GM21360 (cell line): ENCODE data around the gene BRCA1.
A peak's percentile ranks its signal among the peaks of the same experiment; 100 is the strongest.
"Not testable (repeated sequence)": the region's sequence is repeated elsewhere in the genome, so short reads cannot be mapped to it uniquely, and the experiment has no call there.

Experiments
- ATAC-seq: cut with Tn5 transposase; IDR thresholded peaks from one replicate; pipeline ENCODE4 v1.9.1; 2021; ENCODE audit warnings: mild to moderate bottlenecking, moderate library complexity; ENCODE audit not compliant: unreplicated experiment

Gene BRCA1

GRCh38 chr17:43125133-43125966, at the start of gene BRCA1:
BRCA1 (minus strand) TSS chr17:43125364; CDS start chr17:43124096, 1,268 bp downstream.
- peak; percentile 94 for ATAC-seq

DNA sequence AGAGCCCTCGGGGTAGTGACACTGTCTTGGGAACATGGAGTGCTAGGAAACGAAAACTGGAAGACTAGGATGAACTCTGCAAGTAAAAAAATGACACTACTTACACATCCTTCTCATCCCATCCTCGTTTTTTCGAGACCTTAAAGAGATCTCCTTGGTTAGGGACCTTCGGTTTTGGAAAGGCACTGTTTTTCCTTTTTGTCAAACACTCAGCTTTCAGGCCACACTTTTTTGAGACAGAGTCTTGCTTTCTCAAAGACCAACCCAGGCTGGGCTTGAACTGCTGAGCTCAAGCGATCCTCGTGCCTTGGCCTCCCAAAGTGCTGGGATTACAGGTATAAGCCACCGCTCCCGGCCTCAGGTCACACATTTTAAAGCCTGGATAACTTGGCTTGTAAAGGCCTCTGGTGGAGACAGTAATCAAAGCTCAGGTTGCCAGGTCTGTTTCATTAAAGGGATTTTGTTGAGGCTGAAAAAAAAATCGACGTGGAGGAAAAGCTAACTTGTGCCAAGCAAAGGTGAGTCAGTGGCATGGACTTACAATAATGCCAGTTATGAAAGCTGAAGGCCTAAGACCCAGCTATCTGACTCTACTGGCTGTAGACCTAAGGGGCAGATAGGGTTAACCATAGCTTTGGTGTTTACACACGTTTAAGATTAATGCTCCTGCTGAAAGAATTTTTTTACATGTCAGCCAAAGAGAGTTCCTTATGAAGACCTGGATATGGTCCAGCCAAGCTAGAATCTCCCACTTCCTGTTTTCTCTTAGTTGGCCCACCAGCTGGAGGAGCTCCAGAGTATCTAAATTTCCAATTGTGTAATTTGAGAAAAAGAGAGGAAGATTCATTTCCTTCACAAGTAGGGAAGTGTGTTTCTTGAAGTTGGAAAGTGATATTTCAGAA, 46.7 kb upstream of the BRCA1 start:
- no peak for ATAC-seq

DNA sequence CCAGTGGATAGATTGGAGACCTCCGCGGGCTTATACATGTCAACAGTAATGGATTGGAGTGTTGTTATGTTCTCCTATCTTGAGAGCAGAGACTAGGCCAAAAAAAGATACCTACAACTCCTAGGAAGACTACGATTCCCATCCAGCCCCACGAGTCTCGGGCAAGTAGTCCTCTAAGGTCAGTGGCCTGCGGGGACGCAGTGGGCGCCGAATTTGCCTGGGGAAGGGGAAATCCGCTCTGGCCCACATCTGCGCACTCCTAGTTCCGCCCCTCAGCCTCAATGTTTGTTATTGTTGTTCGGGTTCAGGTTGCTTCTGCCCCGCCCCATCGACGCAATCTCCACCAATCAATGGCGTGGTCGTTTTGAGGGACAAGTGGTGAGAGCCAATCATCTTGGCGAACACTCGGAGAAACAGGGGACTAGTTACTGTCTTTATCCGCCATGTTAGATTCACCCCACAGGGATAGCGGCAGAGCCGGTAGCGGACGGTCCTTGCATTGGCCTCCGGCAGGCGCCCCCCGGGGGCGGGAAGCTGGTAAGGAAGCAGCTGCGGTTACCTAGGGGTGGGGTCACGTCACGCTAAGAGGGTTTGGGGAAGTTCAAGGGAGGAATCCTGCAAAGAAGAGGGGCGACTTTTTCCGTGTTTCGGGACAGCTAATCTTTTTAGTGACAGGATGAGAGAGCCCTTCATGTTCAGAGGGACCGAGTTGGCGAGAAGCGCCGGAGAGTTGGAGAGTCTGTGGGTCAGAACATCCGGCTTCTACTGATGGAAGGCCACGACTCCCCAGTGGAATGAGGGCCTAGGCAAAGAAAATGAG, 45.8 kb upstream of the BRCA1 start, which contains the start of gene NBR1:
NBR1 (plus strand) TSS at position 449 of the 820 bp plus-strand sequence. CDS start 4,586 bp downstream, outside the sequence.
- peak; percentile 69 for ATAC-seq

DNA sequence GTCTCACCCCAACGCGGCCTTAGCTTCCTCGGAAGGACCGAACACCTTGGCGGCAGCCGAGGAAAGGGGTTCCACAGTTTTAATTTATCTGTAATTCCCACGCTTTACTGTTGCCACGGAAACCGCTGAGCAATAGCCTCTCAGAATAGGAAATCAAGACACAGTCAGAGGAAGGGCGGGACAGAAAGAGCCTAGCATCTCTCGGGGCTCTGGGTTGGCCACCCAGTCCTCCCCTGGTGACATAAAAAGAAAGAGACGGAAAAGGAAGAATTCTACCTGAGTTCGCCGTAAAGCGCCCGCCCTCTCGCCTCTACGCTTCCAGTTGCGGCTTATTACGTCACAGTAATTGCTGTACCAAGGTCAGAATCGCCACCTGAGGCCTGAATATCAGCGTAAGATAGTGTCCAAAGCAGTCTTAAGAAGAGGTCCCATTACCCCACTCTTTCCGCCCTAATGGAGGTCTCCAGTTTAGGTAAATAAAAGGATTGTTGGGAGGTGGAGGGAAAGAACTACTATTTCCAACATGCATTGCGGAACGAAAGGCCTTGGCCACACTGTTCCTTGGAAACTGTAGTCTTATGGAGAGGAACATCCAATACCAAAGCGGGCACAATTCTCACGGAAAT, 45.1 kb upstream of the BRCA1 start:
- ATAC-seq: peak; percentile 68

- no peak for ATAC-seq
Measured at GRCh38 chr17:43169561-43170139, 44.5 kb upstream of the BRCA1 start.

DNA sequence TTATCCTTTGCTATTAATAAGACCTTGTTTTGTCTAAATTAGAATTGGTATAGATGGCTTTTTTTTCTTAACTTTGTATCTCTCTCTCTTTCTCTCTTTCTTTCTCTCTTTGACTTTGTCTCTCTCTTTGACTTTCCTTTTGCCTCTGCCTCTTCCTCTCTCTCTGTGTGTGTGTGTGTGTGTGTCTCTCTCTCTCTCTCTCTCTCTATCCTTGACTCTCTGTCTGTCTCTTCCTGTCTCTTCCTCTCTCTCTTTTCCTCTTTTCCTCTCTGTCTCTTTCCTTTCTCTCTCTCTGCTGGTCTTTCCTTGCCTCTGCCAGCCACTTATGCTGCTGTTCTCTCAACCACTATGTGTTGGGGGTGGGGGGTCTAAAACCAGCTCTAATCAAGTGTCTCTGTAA, 40.8 kb upstream of the BRCA1 start:
- ATAC-seq: not testable (repeated sequence)

DNA sequence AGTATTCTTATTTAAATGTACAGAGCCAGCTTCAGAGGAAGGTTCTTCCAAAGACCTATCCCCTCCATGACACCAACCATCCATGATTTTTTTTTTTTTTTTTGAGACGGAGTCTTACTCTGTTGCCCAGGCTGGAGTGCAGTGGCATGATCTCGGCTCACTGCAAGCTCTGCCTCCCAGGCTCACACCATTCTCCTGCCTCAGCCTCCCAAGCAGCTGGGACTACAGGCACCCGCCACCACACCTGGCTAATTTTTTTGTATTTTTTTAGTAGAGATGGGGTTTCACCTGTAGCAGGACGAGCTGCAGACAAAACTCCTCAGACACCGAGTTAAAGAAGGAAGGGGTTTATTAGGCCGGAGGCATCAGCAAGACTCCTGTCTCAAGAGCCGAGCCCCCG, 34.8 kb upstream of the BRCA1 start:
- not testable (repeated sequence) for ATAC-seq

DNA sequence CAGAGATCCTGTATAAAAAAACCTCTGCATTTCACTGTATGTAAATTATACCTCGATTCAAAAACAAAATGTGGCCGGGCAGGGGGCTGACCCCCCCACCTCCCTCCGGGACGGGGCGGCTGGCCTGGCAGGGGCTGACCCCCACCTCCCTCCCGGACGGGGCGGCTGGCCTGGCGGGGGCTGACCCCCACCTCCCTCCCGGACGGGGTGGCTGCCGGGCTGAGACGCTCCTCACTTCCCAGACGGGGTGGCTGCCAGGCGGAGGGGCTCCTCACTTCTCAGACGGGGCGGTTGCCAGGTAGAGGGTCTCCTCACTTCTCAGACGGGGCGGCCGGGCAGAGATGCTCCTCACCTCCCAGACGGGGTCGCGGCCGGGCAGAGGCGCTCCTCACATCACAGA, 34.1 kb upstream of the BRCA1 start:
- not testable (repeated sequence) for ATAC-seq

GRCh38 chr17:43155666-43156065, 30.5 kb upstream of the BRCA1 start:
- ATAC-seq: no peak

- not testable (repeated sequence) for ATAC-seq
Measured at GRCh38 chr17:43153197-43153835, 28.2 kb upstream of the BRCA1 start.

DNA sequence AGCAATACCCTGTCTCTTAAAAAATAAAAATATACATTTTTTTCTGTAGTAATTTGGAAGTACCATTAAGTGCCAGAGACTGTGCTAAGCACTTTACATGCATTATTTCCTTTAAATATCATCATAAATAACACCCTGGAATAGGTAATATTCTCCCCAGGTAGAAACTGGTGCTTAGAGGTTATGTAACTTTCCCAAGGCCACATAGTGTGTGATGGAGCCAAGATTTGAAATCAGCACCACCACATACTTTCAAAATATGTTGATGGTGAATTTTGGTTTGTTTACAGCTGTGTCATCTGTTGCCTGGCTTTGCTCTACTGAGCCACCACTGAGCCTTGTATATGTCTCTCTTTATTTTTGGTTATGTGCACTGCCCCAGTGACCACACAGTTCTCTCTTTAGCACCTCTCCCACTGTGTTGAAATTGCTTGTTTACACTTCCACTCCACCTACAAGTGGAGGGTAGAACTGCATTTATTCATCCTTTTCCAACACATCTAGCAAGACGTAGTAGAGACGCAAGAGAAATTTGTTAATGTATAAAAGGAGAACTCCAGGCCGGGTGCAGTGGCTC, 26.8 kb upstream of the BRCA1 start:
- no peak for ATAC-seq

- ATAC-seq: no peak
Measured at GRCh38 chr17:43146649-43147048, 21.5 kb upstream of the BRCA1 start.

DNA sequence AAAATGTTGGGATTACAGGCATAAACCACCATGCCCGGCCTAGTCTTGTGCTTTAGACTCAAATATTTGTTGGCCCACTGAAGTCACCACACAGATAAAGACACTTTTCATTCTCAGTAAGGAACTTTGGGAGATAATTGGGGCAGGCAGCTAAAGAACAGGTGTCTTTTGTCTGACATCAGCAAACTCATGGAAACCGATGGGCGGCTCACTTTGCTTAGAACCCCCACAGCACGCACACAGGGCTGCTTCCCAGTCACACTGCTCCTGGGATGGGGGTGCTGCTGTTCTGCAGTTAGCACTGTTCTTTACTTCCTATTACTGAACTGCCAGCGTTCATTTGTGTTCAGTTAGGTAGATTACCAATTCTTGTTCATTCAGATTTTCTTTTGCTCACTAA, 18.0 kb upstream of the BRCA1 start:
- ATAC-seq: no peak

GRCh38 chr17:43142153-43142552, 17.0 kb upstream of the BRCA1 start:
- ATAC-seq: no peak

DNA sequence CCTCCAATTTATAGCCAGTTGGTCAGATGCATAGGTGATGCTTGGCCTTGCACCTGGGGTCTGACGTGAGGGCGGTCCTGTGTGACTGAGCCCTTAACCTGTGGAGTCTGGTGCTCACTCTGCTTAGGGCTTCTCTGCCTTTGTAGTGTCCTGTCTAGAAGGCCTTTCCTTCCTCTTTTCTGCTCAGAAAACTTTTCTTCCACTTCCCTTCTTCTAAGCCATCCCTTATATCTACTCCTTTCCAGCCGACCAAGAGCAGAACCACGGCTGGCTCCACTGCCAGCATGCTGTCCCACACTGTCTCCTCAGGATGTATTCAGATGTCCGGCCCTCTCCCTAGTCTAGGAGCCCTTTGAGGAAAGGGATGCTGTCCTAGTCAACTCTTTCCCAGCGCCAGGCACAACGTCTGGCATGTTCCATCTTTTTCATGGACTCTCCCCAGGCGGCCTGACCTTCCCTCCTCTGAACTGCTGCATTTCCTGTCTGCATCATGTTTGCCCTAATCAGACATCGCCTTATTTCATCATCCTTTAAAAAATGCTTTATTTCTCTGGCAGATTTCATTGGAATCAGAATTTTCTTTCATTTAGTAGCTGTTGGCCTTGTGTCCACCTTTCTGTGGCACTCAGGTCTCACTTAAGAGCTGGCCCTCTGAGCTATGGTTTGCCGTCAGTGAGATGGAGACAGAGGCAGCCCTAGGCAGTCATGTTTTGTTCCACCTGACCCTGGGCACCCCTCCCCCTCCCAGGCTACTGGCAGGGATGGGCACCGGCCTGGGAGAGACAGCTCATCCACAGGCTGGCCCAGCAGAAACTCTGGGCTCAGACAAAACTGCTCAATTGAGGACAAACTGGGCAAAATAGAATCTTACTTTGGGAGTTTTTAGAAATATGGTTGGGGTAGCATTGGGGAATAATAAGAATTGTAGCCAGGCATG, 15.5 kb upstream of the BRCA1 start:
- no peak for ATAC-seq

DNA sequence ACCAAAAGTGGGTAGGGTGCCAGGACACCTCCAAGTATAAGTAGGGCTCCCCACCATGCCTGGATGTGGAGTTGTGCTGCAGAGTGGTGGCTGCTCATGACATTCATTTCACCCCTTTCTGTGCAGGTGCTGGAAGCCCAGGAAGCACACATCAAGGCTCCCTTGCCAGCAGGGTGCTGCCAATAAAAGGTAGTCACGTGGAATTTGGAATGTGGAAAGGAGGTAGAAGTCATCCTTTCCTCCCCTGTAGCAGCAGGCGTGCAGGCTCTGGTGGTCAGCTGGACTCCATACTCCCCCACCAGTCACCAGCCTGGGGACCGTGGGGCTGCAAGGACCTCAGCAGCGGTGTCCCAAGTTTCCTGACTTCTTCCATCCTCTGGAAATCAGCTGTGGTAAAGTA, 13.4 kb upstream of the BRCA1 start:
- ATAC-seq: not testable (repeated sequence)

- ATAC-seq: not testable (repeated sequence)
Measured at GRCh38 chr17:43136574-43136973, 11.4 kb upstream of the BRCA1 start.

GRCh38 chr17:43135454-43135819, 10.3 kb upstream of the BRCA1 start:
- ATAC-seq: no peak
